DMS 273 (cell line): ENCODE data around the gene SIRPA.

Source experiments
- DNase-seq: peaks from one replicate; lab custom pipeline; 2025; ENCODE audit not compliant: unreplicated experiment; lab: John Stamatoyannopoulos, UW

SIRPA gene

DNA sequence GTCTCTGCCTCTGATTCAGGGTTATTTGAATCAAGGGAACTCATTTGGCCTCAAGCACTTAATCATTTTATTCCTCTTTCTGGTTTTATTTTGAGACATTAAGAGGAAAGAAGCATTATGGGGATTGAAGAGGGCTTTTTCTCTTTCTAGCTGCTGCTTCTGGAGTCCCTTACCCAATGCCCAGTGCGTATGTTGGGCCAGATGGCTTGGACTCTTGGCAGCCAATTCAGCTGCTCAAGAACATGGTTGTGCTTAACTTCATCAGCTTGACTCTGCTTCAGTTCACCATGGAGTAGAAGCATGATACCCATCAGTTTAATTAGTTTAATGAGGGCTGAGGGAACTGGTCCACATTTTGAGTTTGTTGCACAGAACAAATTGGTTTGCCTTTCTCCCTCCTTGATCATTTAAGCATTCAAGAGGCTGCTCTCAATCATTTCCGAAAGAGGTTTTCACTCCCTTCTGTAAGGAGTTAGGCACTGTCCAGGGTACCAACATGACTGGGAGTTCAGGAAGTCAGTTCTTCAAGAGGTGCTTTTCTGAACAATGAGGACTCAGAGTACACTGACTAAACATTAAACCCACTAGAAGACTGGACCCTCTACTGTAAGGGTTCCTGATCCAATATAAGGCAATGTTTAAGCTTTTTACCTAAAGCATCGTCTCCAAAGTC lies 84.0 kb downstream of the SIRPA start:
- peak; percentile 39 for DNase-seq

DNA sequence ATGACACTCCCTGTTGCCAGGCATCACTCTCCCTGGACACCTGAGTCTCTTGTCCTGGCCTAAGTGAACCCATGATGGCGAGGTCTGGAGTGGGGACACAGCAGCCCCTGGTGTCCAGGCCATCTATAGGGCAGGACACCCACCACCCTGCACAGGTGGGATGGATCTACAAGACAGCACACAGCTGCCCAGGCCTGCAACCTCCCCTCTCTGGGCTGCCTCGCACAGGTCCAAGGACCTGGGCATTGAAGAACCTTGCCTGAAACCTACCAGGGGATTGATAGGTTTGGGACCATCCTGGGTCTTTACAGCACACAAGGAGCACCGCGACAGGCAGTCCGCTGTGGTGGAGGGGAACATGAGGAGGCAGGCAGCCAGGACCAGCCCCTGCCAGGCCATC lies 87.5 kb downstream of the SIRPA start:
- DNase-seq, result no peak

DNA sequence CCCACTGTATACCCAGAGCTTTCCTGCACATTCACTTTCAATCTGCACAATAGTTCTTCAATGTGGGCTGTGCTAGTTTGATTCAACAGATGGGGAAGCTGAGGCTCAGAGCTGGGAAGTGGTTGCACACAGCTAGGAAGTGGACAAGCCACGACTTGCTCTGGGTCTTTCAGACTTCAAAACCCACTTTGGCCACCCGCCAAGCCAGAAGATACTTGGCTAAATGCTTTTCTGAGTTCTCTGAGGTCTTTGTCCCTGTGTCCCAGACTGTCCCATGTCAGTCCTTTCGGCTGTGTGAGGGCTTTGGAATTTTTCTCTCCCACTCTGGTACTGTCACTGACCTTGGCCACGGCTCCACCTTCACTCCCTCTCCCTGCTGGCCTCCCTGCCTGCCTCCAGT lies 88.1 kb downstream of the SIRPA start:
- DNase-seq, result peak; percentile 29

DNA sequence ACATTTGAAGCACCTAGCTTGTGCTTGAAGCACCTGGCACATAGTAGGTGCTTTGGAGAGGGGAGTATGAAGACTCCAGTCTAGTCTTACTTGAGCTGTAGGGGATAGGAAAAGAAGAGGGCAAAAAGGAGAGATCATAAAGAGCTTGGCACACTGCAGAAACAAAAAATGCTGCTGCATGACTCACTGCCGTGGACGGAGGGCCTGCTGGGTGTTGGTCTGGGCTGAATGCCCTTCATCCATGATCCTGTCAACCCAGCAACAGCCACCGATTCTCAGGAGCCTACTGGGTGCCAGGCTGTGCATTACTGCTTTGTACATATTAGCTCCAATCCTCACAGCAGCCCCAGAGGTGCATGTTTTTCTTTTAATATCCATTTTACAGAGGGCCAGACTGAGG lies 92.6 kb downstream of the SIRPA start:
- no peak for DNase-seq
